Gastroesophageal sphincter (tissue), 3 donors: Measurements from ENCODE around the gene ZNF211.

ENCODE experiments used
- CTCF ChIP-seq, 4 experiments: fragments of 200-600 bp in 2 of 4; fragments of 450-650 bp in 2 of 4; sonication (generic) in 1 of 4; IDR thresholded peaks; one replicate each; pipeline ENCODE4 v1.5.1; 2017 to 2019; ENCODE audit warnings: antibody characterized with exemption in 4 of 4, mild to moderate bottlenecking in 2 of 4, moderate library complexity in 2 of 4
- POLR2AphosphoS5 ChIP-seq: sonication (generic); formaldehyde crosslinking; IDR thresholded peaks from one replicate; pipeline ENCODE4 v1.6.1; 2017; ENCODE audit warnings: antibody characterized with exemption

- TF ChIP-seq POLR2AphosphoS5 (peak; percentile 77), CTCF (IDR thresholded peaks at IDR 0.05) (peak in 1 of 4 experiments; percentile 32)
Observed at GRCh38 chr19:57632987-57633831, at the start of gene ZNF211.
